Spleen (tissue), 7 donors: ENCODE measurements around the gene TMEM61.
"Not testable (repeated sequence)": the region's sequence is repeated elsewhere in the genome, so short reads cannot be mapped to it uniquely, and the experiment has no call there.

ENCODE experiments used
- CTCF ChIP-seq, 11 experiments: fragments of 200-600 bp in 7 of 11; fragments of 450-650 bp in 4 of 11; sonication (generic) in 4 of 11; IDR thresholded peaks in 8 of 11; conservative IDR thresholded peaks in 3 of 11; 1 replicate in 7 of 11; 2 replicates in 4 of 11; pipeline versions ENCODE4 v1.4.0 to v1.8.0; 2016 to 2021; ENCODE audit warnings: antibody characterized with exemption in 11 of 11, inconsistent platforms in 4 of 11, mild to moderate bottlenecking in 1 of 11
- POLR2A ChIP-seq, 3 donors: fragments of 450-650 bp; IDR thresholded peaks; one replicate each; pipeline ENCODE4 v1.5.1; 2017; ENCODE audit warnings: antibody characterized with exemption in 3 of 3, mild to moderate bottlenecking in 1 of 3
- donor health status: DM: no; HTN: no; CAD: no; lungs with moderate emphysema.
- donor health status: DM: no; HTN: no; CAD: no.
- donor health status: DM: no; HTN: no; CAD: no.

GRCh38 chr1:54934081-54934480 is 46.3 kb upstream of the TMEM61 start:
- TF ChIP-seq CTCF (IDR thresholded peaks at IDR 0.05 in 8 of 11, conservative IDR thresholded peaks at IDR 0.05 in 3 of 11); POLR2A (IDR thresholded peaks at IDR 0.05): not testable (repeated sequence)
